Astrocyte of the spinal cord (primary cell): ENCODE measurements around the gene ITGAE.

Experiments
- DNase-seq: peaks from one replicate; pipeline ENCODE4 v3.0.0; 2011; ENCODE audit warnings: low read depth, low spot score
- H3K4me3 ChIP-seq: 2 replicates; pipeline ENCODE4 v1.5.1; 2011; ENCODE audit warnings: low read depth, mild to moderate bottlenecking, low read length, moderate library complexity
- CTCF ChIP-seq: IDR thresholded peaks from 2 replicates; pipeline ENCODE4 v1.5.1; 2012; ENCODE audit warnings: low read depth, mild to moderate bottlenecking, low read length, inconsistent platforms
- in situ Hi-C: cut with HindIII; loops from 2 replicates; pipeline ENCODE4 v1.10.0; 2017; ENCODE audit warnings: low sequenced_read_pairs

ITGAE gene

GRCh38 chr17:3685174-3685573 is 115.8 kb downstream of the ITGAE start:
- DNase-seq, result no peak
- in situ Hi-C loops, result no loop called here
- no peak overlapping the region for H3K4me3 ChIP-seq
- TF ChIP-seq CTCF, result no peak

GRCh38 chr17:3683054-3683511 is 117.9 kb downstream of the ITGAE start:
- in situ Hi-C loops, result no loop called here
- peak; percentile 98 for TF ChIP-seq CTCF
- DNase-seq, result no peak
- H3K4me3 ChIP-seq, result no peak overlapping the region

GRCh38 chr17:3682033-3682432 is 119.0 kb downstream of the ITGAE start:
- no peak for DNase-seq
- in situ Hi-C loops, result no loop called here
- no peak overlapping the region for H3K4me3 ChIP-seq
- TF ChIP-seq CTCF, result no peak

GRCh38 chr17:3681565-3681964 is 119.4 kb downstream of the ITGAE start:
- no peak overlapping the region for H3K4me3 ChIP-seq
- TF ChIP-seq CTCF, result no peak
- no peak for DNase-seq
- in situ Hi-C loops, result no loop called here

GRCh38 chr17:3681057-3681456 is 119.9 kb downstream of the ITGAE start:
- no peak overlapping the region for H3K4me3 ChIP-seq
- in situ Hi-C loops, result no loop called here
- no peak for TF ChIP-seq CTCF
- DNase-seq, result no peak

- H3K4me3 ChIP-seq, result no peak overlapping the region
- DNase-seq, result no peak
- in situ Hi-C loops, result no loop called here
- no peak for TF ChIP-seq CTCF
Observed at GRCh38 chr17:3679531-3680126, 121.4 kb downstream of the ITGAE start.
